Effector memory CD4-positive, alpha-beta T cell (primary cell): ENCODE data around the gene CEP78.

Source experiments
- DNase-seq, 3 donors: peaks; one replicate each; pipeline ENCODE4 v3.0.0-alpha.2; 2020
- H3K27ac ChIP-seq: 2 replicates; pipeline ENCODE4 v1.7.0; 2013; ENCODE audit warnings: mild to moderate bottlenecking, low read length, moderate library complexity; ENCODE audit not compliant: insufficient read depth, poor library complexity, severe bottlenecking
- H3K27me3 ChIP-seq: replicated peaks from 2 replicates; pipeline ENCODE4 v1.7.0; 2013; ENCODE audit warnings: mild to moderate bottlenecking, low read length; ENCODE audit not compliant: insufficient read depth, control insufficient read depth, poor library complexity, severe bottlenecking
- H3K36me3 ChIP-seq: 2 replicates; pipeline ENCODE4 v1.7.0; 2013; ENCODE audit warnings: mild to moderate bottlenecking, low read length, moderate library complexity; ENCODE audit not compliant: control insufficient read depth, insufficient read depth
- H3K4me1 ChIP-seq: 2 replicates; pipeline ENCODE4 v1.7.0; 2013; ENCODE audit warnings: low read length, mild to moderate bottlenecking; ENCODE audit not compliant: control insufficient read depth, insufficient read depth, poor library complexity, severe bottlenecking
- H3K4me3 ChIP-seq: 2 replicates; pipeline ENCODE4 v1.7.0; 2013; ENCODE audit warnings: low read length, low read depth, mild to moderate bottlenecking; ENCODE audit not compliant: insufficient read depth, poor library complexity, severe bottlenecking
- H3K9me3 ChIP-seq: 2 replicates; pipeline ENCODE4 v1.7.0; 2013; ENCODE audit warnings: mild to moderate bottlenecking, low read length, moderate library complexity; ENCODE audit not compliant: control insufficient read depth

Gene CEP78

DNA sequence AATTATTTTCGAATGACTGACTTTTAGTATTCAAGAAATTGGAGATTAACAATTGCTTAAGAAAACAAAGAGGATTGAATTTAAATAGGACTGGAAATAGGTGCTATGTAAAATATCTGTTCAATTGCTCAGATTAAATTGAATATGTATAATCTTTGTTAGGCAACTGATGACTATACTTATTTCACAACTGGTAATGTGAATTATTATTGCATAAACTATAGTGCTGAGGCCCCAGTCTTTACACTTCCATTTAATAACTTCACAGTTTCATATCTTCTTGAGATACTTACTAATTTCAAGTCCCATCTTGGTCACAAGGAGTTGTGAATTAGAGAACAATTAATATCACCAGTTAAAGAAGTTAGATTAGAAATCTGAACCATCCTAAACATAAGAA lies 16.7 kb downstream of the CEP78 start:
- Histone ChIP-seq H3K4me1 (no peaks in the 10 kb centered on the region), H3K4me3 (no peak overlapping the region), H3K27me3 (no peaks in the 10 kb centered on the region), H3K36me3 (peaks cover 16% of the 10 kb centered on the region), H3K27ac (no peak overlapping the region), H3K9me3 (no peaks in the 10 kb centered on the region)
- no peak for DNase-seq

DNA sequence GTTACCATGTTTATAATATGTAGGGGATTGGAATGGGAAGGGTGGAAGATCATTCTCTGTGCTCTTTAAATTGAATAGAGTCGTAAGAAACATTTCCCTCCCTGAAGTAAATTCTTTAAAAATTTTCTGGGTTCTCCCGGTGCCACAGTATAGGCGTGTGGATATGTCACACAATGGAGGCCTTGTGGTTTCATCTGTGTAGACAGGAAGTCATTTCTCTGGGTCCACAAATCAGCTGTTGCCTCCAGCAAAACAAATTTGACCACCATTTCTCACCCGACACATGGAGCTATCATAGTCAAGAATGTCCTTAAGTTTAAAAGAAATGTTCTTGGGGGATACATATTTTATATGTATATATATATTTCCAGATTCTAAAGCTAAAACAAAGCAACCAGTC lies 17.4 kb downstream of the CEP78 start:
- no peaks in the 10 kb centered on the region for H3K4me1 ChIP-seq
- no peaks in the 10 kb centered on the region for H3K9me3 ChIP-seq
- H3K4me3 ChIP-seq: no peak overlapping the region
- DNase-seq: no peak
- no peak overlapping the region for H3K27ac ChIP-seq
- H3K27me3 ChIP-seq: no peaks in the 10 kb centered on the region
- peaks cover 14% of the 10 kb centered on the region for H3K36me3 ChIP-seq

DNA sequence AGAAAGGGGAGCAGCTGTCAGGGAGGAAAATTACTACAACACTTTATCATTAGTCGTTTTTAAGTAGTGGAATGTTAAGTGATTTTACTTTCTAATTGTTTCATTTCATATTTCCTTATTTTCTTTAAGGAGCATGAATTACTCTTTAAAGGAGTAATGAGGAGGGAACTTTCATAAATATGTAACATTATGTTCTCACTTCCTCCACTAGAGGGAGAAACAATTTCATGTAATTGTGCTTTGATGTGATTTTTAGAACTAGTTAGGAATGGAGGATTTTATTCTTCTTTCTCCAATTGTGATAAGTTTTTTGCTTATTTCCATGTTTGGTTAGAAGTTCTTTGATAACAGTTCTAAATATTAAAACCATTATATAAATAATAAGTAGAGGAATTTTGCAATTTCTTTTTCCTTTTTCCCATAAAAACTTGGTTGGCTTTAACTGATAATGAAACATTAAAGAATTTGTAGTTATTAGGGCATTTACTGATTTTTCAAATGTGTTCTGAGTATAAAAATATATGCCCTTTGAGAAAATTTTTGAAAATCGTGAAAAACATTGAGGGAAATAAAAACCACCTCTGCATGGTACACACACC lies 25.6 kb downstream of the CEP78 start:
- no peak overlapping the region for H3K4me3 ChIP-seq
- no peak for DNase-seq
- H3K9me3 ChIP-seq: no peaks in the 10 kb centered on the region
- no peak overlapping the region for H3K27ac ChIP-seq
- H3K27me3 ChIP-seq: no peaks in the 10 kb centered on the region
- H3K36me3 ChIP-seq: peaks cover 9% of the 10 kb centered on the region
- no peaks in the 10 kb centered on the region for H3K4me1 ChIP-seq

DNA sequence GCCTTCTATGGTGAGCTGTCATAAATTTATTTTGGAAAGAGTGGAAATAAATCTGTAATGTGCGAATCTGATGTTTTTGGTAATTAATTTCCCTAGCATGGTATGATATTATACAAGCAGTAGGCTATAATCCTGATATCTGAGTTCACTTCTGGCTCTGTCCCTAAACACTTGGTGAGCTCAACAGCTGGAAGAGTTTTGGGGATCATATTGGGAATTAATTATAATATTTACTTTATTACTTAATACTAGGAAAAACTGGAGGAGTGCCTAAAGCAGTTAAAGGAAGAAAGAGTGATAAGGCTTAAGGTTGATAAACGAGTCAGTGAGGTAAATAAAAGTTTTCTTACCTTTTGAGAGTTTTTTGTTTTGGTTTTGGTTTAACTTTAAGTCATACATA lies 26.8 kb downstream of the CEP78 start:
- no peak for DNase-seq
- H3K27me3 ChIP-seq: no peaks in the 10 kb centered on the region
- H3K36me3 ChIP-seq: peaks cover 18% of the 10 kb centered on the region
- no peak overlapping the region for H3K4me3 ChIP-seq
- H3K4me1 ChIP-seq: no peaks in the 10 kb centered on the region
- H3K9me3 ChIP-seq: no peaks in the 10 kb centered on the region
- H3K27ac ChIP-seq: no peak overlapping the region

GRCh38 chr9:78267889-78268288 lies 32.0 kb downstream of the CEP78 start:
- Histone ChIP-seq H3K4me3 (no peak overlapping the region), H3K4me1 (no peaks in the 10 kb centered on the region), H3K27ac (no peak overlapping the region), H3K36me3 (peaks cover 20% of the 10 kb centered on the region), H3K27me3 (no peaks in the 10 kb centered on the region), H3K9me3 (no peaks in the 10 kb centered on the region)
- DNase-seq: no peak

GRCh38 chr9:78269784-78270183 lies 33.9 kb downstream of the CEP78 start:
- H3K9me3 ChIP-seq: no peaks in the 10 kb centered on the region
- H3K27ac ChIP-seq: no peak overlapping the region
- no peak for DNase-seq
- no peaks in the 10 kb centered on the region for H3K27me3 ChIP-seq
- H3K4me3 ChIP-seq: no peak overlapping the region
- no peaks in the 10 kb centered on the region for H3K4me1 ChIP-seq
- peaks cover 20% of the 10 kb centered on the region for H3K36me3 ChIP-seq

DNA sequence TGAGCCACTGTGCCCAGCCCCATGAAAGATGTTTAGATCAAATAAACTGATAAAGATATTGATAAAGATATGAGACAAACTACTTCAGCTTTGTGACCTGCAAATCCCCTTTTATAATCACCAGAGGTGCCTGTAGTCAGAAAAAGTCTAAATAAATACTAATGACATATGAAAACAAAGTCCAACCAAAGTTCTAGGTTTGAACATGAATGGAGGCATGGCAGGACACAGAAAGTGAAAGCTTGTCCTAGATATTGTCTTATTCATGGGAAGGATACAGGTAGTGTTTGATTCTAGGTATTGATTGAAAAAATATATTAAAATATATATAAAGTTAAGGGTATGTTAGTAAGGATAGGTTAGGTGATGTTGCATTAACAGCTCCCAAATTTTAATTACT lies 36.4 kb downstream of the CEP78 start:
- no peaks in the 10 kb centered on the region for H3K9me3 ChIP-seq
- no peak overlapping the region for H3K4me3 ChIP-seq
- H3K4me1 ChIP-seq: no peaks in the 10 kb centered on the region
- H3K36me3 ChIP-seq: peaks cover 6% of the 10 kb centered on the region
- no peaks in the 10 kb centered on the region for H3K27me3 ChIP-seq
- no peak for DNase-seq
- no peak overlapping the region for H3K27ac ChIP-seq

- DNase-seq: no peak
- Histone ChIP-seq H3K4me3 (no peak overlapping the region), H3K27ac (no peak overlapping the region), H3K36me3 (no peaks in the 10 kb centered on the region), H3K4me1 (no peaks in the 10 kb centered on the region), H3K27me3 (no peaks in the 10 kb centered on the region), H3K9me3 (no peaks in the 10 kb centered on the region)
These were observed 37.9 kb downstream of the CEP78 start for GRCh38 chr9:78273761-78274160.

DNA sequence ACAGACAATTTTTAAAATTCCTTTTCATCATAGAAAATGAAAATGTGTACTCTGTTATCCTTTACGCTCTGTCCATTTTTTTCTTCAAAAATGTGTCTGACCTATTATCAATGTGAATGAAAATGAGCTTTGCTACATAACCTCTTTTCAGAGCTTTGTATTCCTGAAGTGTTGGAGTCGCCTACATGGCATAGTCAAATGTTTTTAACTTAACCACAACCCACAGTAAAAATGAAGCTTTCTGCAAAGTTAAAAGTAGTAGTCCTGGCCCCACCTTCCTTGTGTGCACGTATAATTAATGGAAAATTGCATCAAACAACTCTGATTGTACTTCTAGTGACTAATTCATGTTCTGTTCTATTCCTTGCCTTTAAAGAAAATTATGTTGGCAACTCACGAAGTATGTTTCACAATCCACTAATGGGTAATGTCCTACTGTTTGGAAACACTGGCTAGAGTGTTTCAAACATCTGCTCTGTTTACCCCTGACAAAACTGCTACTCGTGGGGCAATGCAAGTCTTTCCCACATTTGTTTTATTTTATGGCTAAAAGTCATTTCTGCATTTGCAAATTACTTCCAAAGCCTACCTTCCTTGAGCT lies 42.4 kb downstream of the CEP78 start:
- no peaks in the 10 kb centered on the region for H3K9me3 ChIP-seq
- no peak overlapping the region for H3K4me3 ChIP-seq
- no peak for DNase-seq
- H3K4me1 ChIP-seq: no peaks in the 10 kb centered on the region
- H3K27ac ChIP-seq: no peak overlapping the region
- H3K27me3 ChIP-seq: no peaks in the 10 kb centered on the region
- H3K36me3 ChIP-seq: no peaks in the 10 kb centered on the region

GRCh38 chr9:78278801-78279200 lies 42.9 kb downstream of the CEP78 start:
- no peaks in the 10 kb centered on the region for H3K9me3 ChIP-seq
- no peaks in the 10 kb centered on the region for H3K36me3 ChIP-seq
- no peaks in the 10 kb centered on the region for H3K4me1 ChIP-seq
- no peak overlapping the region for H3K4me3 ChIP-seq
- DNase-seq: no peak
- H3K27ac ChIP-seq: no peak overlapping the region
- no peaks in the 10 kb centered on the region for H3K27me3 ChIP-seq
